ENCODE results near the gene WDR93. TPM values are rescaled to one million over a fixed set of nuclear protein-coding genes. Genes with fewer than 3 reads are reported as not detected.

The WDR93 gene
- total RNA-seq = not detected in 2 replicates

DNA sequence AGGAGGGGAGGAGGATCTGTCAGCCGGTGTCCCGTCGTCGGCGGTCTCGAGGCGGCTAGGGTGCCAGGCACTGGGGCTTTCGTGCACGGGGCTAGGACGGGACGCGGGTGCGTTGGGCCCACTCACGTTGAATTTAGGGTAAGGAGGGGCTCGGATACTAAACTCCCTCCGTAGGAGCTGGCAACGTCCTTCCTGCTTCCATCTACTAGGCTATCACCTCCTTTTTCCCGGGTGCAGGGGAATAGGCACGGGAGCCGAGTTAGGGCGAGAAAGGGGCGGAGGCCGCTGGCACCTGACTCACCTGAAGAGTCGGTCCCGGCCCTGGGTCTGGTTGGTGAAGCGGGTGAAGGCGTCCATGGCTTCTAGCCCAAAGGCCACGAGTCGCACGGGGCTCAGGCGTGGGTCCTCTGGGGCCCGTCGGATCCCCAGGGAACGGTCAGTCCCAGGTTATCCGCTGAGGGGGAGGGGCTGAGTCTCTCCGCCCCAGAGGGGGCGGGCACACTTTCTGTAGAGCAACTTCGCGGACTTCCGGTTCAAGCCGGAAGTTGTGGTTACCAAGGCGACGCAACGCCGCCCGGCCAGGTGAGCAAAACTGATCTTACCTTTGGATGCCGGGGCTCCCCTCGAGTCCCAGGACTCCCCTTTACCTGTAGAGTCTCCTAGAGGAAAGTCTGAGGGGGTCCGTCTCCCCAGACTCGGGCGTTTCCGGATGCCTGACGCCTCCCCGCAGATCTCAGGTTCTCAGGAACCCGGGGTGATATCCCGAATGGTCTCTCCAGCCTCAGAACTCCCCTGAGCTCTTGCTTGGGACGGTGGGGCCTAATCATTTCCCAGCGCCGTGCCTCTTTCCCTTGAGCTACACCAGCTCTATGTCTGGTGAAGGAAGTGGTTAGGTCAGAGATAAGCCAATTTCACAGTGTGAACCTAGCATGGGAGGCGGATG, at the start of gene WDR93, which contains the start of gene PEX11A:
WDR93 (plus strand) TSS at position 536 of the 943 bp plus-strand sequence. CDS start 10,936 bp downstream, outside the sequence.
PEX11A (minus strand) TSS at position 479 of the 943 bp plus-strand sequence; CDS start at position 357, 122 bp downstream.

GRCh38 chr15:89654847-89655805, 35.5 kb upstream of the WDR93 start, which contains the start of gene KIF7:
Gene KIF7 (minus strand): TSS chr15:89655467. CDS start chr15:89652930, 2,537 bp downstream.

DNA sequence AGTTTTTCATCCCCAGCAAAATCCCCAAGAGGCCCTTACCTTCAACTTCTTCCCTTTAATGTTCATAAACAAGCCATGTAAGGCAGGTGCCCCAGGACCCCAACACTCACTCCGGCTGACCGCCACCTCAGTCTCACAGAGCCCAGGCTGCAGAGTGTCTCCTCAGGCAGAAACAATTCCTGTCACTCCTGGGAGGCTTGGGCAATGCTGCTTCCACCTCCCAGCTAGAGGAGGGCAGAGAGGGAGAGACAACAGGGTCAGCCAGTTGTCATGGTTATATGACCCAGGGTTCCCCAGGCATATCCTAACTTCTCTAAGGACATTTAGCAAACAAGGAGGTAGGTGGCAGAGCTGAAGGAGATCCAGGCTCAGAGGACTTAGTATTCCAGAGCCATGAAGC, 11.4 kb upstream of the WDR93 start, which contains the start of gene PLIN1:
PLIN1 (minus strand) TSS at position 156 of the 400 bp plus-strand sequence. CDS start 1,878 bp downstream, outside the sequence.

GRCh38 chr15:89750560-89751542, 60.2 kb downstream of the WDR93 start, which contains the start of gene MESP1:
Gene MESP1 (minus strand): TSS chr15:89751249. CDS start chr15:89751231, 18 bp downstream.

DNA sequence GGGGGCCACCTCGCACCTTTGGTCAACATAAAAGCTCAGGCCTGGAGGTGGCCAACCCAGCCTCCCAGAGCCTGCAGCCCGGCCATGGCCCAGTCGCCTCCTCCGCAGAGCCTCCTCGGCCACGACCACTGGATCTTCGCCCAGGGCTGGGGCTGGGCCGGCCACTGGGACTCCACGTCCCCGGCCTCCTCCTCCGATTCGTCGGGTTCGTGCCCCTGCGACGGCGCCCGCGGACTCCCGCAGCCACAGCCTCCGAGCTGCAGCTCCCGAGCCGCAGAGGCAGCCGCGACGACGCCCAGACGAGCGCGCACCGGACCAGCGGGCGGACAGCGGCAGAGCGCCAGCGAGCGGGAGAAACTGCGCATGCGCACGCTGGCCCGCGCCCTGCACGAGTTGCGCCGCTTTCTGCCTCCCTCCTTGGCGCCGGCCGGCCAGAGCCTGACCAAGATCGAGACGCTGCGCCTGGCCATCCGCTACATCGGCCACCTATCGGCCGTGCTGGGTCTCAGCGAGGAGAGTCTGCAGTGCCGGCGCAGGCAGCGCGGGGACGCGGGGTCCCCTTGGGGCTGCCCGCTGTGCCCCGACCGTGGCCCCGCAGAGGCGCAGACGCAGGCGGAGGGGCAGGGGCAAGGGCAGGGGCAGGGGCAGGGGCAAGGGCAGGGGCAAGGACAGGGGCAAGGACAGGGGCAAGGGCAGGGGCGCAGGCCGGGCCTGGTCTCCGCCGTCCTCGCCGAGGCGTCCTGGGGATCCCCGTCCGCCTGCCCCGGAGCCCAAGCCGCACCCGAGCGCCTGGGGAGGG, 85.9 kb downstream of the WDR93 start, which contains the start of gene MESP2:
MESP2 (plus strand) TSS at position 59 of the 799 bp plus-strand sequence; CDS start at position 85, 26 bp downstream.

Small RNA genes lying within 50 kb of the gene (small RNA-seq; reads per million reads assigned to genes)
- gene RNU6-132P = not detected

Other genes with a start within 250 kb of the WDR93 start
- gene RHCG, start 194.2 kb upstream of the WDR93 start, total RNA-seq = not detected in 2 replicates
- gene TICRR, start 115.3 kb upstream of the WDR93 start, total RNA-seq = 0.65 and 0.73 TPM in 2 replicates
- gene KIF7, start 35.3 kb upstream of the WDR93 start, total RNA-seq = 15.7 and 17.4 TPM in 2 replicates
- gene PLIN1, start 11.4 kb upstream of the WDR93 start, total RNA-seq = 0.16 TPM in 1 of 2 replicates, not detected in the other
- gene PEX11A, start 57 bp upstream of the WDR93 start, total RNA-seq = 7.8 and 8.1 TPM in 2 replicates
- gene MESP1, start 60.4 kb downstream of the WDR93 start, total RNA-seq = 0.12 and 0.16 TPM in 2 replicates
- gene MESP2, start 85.5 kb downstream of the WDR93 start, total RNA-seq = 0.12 and 0.32 TPM in 2 replicates
- 265 and 275 TPM in 2 replicates for gene ANPEP, start 124.0 kb downstream of the WDR93 start, total RNA-seq
- gene AP3S2, start 203.2 kb downstream of the WDR93 start, total RNA-seq = 48.5 and 79.4 TPM in 2 replicates
- 14.8 and 18.0 TPM in 2 replicates for gene ARPIN, start 222.1 kb downstream of the WDR93 start, total RNA-seq

Data from hair follicle dermal papilla cell (primary cell).